ENCODE results near the gene CABP7.

DNA sequence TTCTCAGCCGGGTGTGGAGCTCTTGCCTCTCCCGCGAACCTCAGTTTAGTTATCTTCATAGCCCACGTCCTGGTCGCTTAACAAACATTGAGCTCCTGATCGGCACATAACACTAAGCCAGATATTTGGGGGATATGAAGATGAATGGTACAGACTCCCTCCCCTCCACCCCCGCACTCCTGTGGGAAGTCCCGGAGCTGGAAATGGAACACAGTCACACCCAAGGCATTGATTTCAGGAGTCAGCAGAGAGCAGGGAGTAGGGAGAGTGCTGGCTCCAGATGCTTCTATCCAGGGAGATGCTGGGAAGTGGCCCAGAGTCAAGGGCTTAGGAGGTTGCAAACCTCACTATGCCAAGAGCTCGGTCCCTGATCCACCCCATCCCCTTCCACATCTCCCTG is 26.1 kb upstream of the CABP7 start:
- TF ChIP-seq, protein P1, sequence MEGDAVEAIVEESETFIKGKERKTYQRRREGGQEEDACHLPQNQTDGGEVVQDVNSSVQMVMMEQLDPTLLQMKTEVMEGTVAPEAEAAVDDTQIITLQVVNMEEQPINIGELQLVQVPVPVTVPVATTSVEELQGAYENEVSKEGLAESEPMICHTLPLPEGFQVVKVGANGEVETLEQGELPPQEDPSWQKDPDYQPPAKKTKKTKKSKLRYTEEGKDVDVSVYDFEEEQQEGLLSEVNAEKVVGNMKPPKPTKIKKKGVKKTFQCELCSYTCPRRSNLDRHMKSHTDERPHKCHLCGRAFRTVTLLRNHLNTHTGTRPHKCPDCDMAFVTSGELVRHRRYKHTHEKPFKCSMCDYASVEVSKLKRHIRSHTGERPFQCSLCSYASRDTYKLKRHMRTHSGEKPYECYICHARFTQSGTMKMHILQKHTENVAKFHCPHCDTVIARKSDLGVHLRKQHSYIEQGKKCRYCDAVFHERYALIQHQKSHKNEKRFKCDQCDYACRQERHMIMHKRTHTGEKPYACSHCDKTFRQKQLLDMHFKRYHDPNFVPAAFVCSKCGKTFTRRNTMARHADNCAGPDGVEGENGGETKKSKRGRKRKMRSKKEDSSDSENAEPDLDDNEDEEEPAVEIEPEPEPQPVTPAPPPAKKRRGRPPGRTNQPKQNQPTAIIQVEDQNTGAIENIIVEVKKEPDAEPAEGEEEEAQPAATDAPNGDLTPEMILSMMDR (IDR thresholded peaks at IDR 0.05; ENCODE audit: borderline replicate concordance, extremely low read depth, low read length, poor library complexity, severe bottlenecking): no peak
- no peak for TF ChIP-seq EZH2 (IDR thresholded peaks at IDR 0.05; ENCODE audit: borderline replicate concordance, low read depth, low read length, severe bottlenecking)
